Measurements from ENCODE around the gene RAX2. TPM values are rescaled to one million over a fixed set of nuclear protein-coding genes. Genes with fewer than 3 reads are reported as not detected.

RAX2 gene
- polyA plus RNA-seq, 1 of the 3 experiments (the other 2 are of a cell fraction) = not detected

DNA sequence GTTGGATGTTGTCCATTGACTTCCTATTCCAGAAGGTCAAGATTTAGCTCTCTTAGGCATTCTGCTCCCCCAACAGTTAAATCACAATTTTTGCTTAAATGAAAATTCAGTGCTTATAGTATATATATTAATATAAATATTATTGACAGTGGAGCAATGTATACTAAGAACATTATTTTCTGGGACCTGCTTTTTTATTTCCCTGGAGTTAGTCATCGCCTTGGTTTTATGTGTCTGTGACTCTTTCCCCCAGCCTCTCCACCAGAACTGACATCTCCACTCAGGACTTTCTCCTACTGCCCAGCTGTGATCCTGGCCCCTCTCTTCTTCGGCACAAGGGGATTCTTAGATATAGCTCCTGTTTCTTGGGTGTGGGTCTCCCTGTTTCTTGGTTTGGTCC, 24.3 kb upstream of the RAX2 start:
- no peak overlapping the region for H3K27ac ChIP-seq (ENCODE audit: low read depth in 2 of 2, low read length in 1 of 2)
- H3K9me2 ChIP-seq = no peaks in the 10 kb centered on the region
- no peaks in the 10 kb centered on the region for H3K9me3 ChIP-seq
- no peaks in the 10 kb centered on the region for H3K79me2 ChIP-seq (ENCODE audit: insufficient read depth)
- no peaks in the 10 kb centered on the region for H3F3A ChIP-seq (replicated peaks; ENCODE audit: insufficient read depth)
- no peak overlapping the region for H2AFZ ChIP-seq (ENCODE audit: low read depth)
- no peaks in the 10 kb centered on the region for H4K20me1 ChIP-seq (ENCODE audit: insufficient read depth)
- no peak for DNase-seq
- H3K4me1 ChIP-seq (ENCODE audit: control insufficient read depth in 1 of 2, insufficient read depth in 2 of 2, low read depth in 1 of 2, low read length in 1 of 2) = peaks cover 0 to 2% of the 10 kb centered on the region in 2 experiments; a peak in 1 of 4 replicates
- ChIA-PET POLR2A (interaction anchor here (0.6 kb wide), 1 partner anchor 846 kb away, joined by 3 read pairs; no protein-coding TSS in a partner anchor), CTCF (interaction anchor here (1.0 to 1.2 kb wide), 2 partner anchors 12 to 26 kb away, joined by 3 to 5 read pairs; no protein-coding TSS in a partner anchor)
- H3K27me3 ChIP-seq (ENCODE audit: insufficient read depth) = peaks cover 13% of the 10 kb centered on the region; the same call in 1 of the 2 replicates
- H3K9ac ChIP-seq = no peak overlapping the region
- TF ChIP-seq USF2 (IDR thresholded peaks at IDR 0.05; ENCODE audit: borderline replicate concordance, low read depth, low read length) (no peak), POLR2AphosphoS5 (IDR thresholded peaks at IDR 0.05; ENCODE audit: low read depth, low read length) (no peak), YY1 (IDR thresholded peaks at IDR 0.05; ENCODE audit: low read depth) (no peak), EP300 (IDR thresholded peaks at IDR 0.05; ENCODE audit: borderline replicate concordance in 1 of 2, low read depth in 1 of 2, low read length in 1 of 2) (no peak), ZBTB33 (IDR thresholded peaks at IDR 0.05; ENCODE audit: borderline replicate concordance, low read depth) (no peak), FOXM1 (IDR thresholded peaks at IDR 0.05; ENCODE audit: low read depth) (no peak), NFIC (IDR thresholded peaks at IDR 0.05; ENCODE audit: borderline replicate concordance) (no peak), TAF1 (IDR thresholded peaks at IDR 0.05; ENCODE audit: borderline replicate concordance, low read depth, low read length) (no peak), SMC3 (IDR thresholded peaks at IDR 0.05; ENCODE audit: low read depth, low read length) (no peak), SIN3A (IDR thresholded peaks at IDR 0.05; ENCODE audit: borderline replicate concordance, low read depth, low read length) (no peak), FOSL2 (IDR thresholded peaks at IDR 0.05; ENCODE audit: borderline replicate concordance, low read depth) (no peak), JUND (IDR thresholded peaks at IDR 0.05) (no peak), NRF1 (IDR thresholded peaks at IDR 0.05; ENCODE audit: low read depth, low read length) (no peak), CHD2 (IDR thresholded peaks at IDR 0.05; ENCODE audit: low read length, partially characterized antibody) (no peak), MXI1 (IDR thresholded peaks at IDR 0.05; ENCODE audit: low read depth, low read length) (no peak), TCF12 (IDR thresholded peaks at IDR 0.05) (no peak)
- TF ChIP-seq, protein P1, sequence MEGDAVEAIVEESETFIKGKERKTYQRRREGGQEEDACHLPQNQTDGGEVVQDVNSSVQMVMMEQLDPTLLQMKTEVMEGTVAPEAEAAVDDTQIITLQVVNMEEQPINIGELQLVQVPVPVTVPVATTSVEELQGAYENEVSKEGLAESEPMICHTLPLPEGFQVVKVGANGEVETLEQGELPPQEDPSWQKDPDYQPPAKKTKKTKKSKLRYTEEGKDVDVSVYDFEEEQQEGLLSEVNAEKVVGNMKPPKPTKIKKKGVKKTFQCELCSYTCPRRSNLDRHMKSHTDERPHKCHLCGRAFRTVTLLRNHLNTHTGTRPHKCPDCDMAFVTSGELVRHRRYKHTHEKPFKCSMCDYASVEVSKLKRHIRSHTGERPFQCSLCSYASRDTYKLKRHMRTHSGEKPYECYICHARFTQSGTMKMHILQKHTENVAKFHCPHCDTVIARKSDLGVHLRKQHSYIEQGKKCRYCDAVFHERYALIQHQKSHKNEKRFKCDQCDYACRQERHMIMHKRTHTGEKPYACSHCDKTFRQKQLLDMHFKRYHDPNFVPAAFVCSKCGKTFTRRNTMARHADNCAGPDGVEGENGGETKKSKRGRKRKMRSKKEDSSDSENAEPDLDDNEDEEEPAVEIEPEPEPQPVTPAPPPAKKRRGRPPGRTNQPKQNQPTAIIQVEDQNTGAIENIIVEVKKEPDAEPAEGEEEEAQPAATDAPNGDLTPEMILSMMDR (IDR thresholded peaks at IDR 0.05) = no peak
- no peak overlapping the region for H3K4me2 ChIP-seq
- no peak overlapping the region for H3K4me3 ChIP-seq (ENCODE audit: low read depth in 2 of 2, low read length in 1 of 2)
- WGBS (ENCODE audit: low lambda C conversion rate) = 33% methylated on average over 2 of the region's 2 CpGs
- H3K36me3 ChIP-seq (replicated peaks in 1 of 2; ENCODE audit: control insufficient read depth in 1 of 2, insufficient read depth in 2 of 2, low read length in 1 of 2) = no peaks in the 10 kb centered on the region
